Left ventricle myocardium inferior (tissue), 1 donor: ENCODE results near the gene TOMM6. TPM values are rescaled to one million over a fixed set of nuclear protein-coding genes. Genes with fewer than 3 reads are reported as not detected.

ENCODE experiments used
- DNase-seq: peaks from one replicate; pipeline ENCODE4 v3.0.0-alpha.2; 2020
- H3K27ac ChIP-seq: fragments of 200-600 bp; replicated peaks from 2 replicates; pipeline ENCODE4 v1.8.0; 2021
- H3K27me3 ChIP-seq: fragments of 200-600 bp; 2 replicates; pipeline ENCODE4 v1.8.0; 2021; ENCODE audit warnings: low read depth
- H3K36me3 ChIP-seq: fragments of 200-600 bp; 2 replicates; pipeline ENCODE4 v1.8.0; 2021
- H3K4me1 ChIP-seq: fragments of 200-600 bp; 2 replicates; pipeline ENCODE4 v1.8.0; 2021
- H3K4me3 ChIP-seq: fragments of 200-600 bp; 2 replicates; pipeline ENCODE4 v1.8.0; 2021; ENCODE audit warnings: mild to moderate bottlenecking, moderate library complexity
- H3K9me3 ChIP-seq: fragments of 200-600 bp; replicated peaks from 2 replicates; pipeline ENCODE4 v1.8.0; 2021
- CTCF ChIP-seq: fragments of 200-600 bp; IDR thresholded peaks from 2 replicates; pipeline ENCODE4 v1.8.0; 2021; ENCODE audit warnings: antibody characterized with exemption, mild to moderate bottlenecking, borderline replicate concordance
- intact Hi-C: fragments of 100-400 bp; cut with micrococcal nuclease; formaldehyde crosslinking; loops from one replicate; pipeline ENCODE4 v1.11.0; 2022
- total RNA-seq: library from RNA; stranded (reverse); fragmentation: NEBNext Ultra II Directional; extraction: Animal tissue kit (Norgen Biotek cat#: 25700); gene quantifications from one replicate; pipeline ENCODE4 v1.2.1, GENCODE V29; 2021
- donor health status: DM: no; HTN: yes; CAD: no; lungs with severe emphysema.

Gene TOMM6
- total RNA-seq, 1 donor from 2014 or later: 177 TPM

- DNase-seq: peak; percentile 31
- no peak for TF ChIP-seq CTCF
- H3K27ac ChIP-seq: peak overlapping the region; percentile 79
These were observed 20.2 kb upstream of the TOMM6 start for GRCh38 chr6:41767112-41767833.

GRCh38 chr6:41768545-41769308 is 18.8 kb upstream of the TOMM6 start:
- H3K27me3 ChIP-seq: no peaks in the 10 kb centered on the region
- peaks cover 46% of the 10 kb centered on the region for H3K36me3 ChIP-seq
- H3K27ac ChIP-seq: peak overlapping the region; percentile 79
- peaks cover 32% of the 10 kb centered on the region for H3K4me1 ChIP-seq
- no peaks in the 10 kb centered on the region for H3K9me3 ChIP-seq
- intact Hi-C loops: no loop called here
- no peak overlapping the region for H3K4me3 ChIP-seq
- DNase-seq: no peak
- TF ChIP-seq CTCF: no peak

More at GRCh38 chr6:41767112-41767833, 20.2 kb upstream of the TOMM6 start:
- no peaks in the 10 kb centered on the region for H3K27me3 ChIP-seq
- intact Hi-C loops: no loop called here
- no peaks in the 10 kb centered on the region for H3K9me3 ChIP-seq
- H3K4me1 ChIP-seq: peaks cover 32% of the 10 kb centered on the region
- no peak overlapping the region for H3K4me3 ChIP-seq
- peaks cover 31% of the 10 kb centered on the region for H3K36me3 ChIP-seq

- H3K27me3 ChIP-seq: no peaks in the 10 kb centered on the region
- intact Hi-C loops: no loop called here
- peaks cover 32% of the 10 kb centered on the region for H3K4me1 ChIP-seq
- DNase-seq: no peak
- H3K9me3 ChIP-seq: no peaks in the 10 kb centered on the region
- H3K27ac ChIP-seq: peak overlapping the region; percentile 79
- no peak for TF ChIP-seq CTCF
- peaks cover 52% of the 10 kb centered on the region for H3K36me3 ChIP-seq
- H3K4me3 ChIP-seq: no peak overlapping the region
These were observed 18.1 kb upstream of the TOMM6 start for GRCh38 chr6:41769376-41769775.

- Histone ChIP-seq H3K9me3 (no peaks in the 10 kb centered on the region), H3K27me3 (no peaks in the 10 kb centered on the region), H3K4me3 (no peak overlapping the region), H3K36me3 (peaks cover 64% of the 10 kb centered on the region), H3K4me1 (peaks cover 32% of the 10 kb centered on the region), H3K27ac (no peak overlapping the region)
- intact Hi-C loops: no loop called here
- no peak for DNase-seq
- no peak for TF ChIP-seq CTCF
These were observed 17.0 kb upstream of the TOMM6 start for GRCh38 chr6:41770381-41771057.

GRCh38 chr6:41771058-41771983 is 16.2 kb upstream of the TOMM6 start:
- no peak for TF ChIP-seq CTCF
- intact Hi-C loops: no loop called here
- H3K27me3 ChIP-seq: no peaks in the 10 kb centered on the region

More at GRCh38 chr6:41771058-41771983, 16.2 kb upstream of the TOMM6 start:
- H3K9me3 ChIP-seq: no peaks in the 10 kb centered on the region
- no peak overlapping the region for H3K27ac ChIP-seq
- H3K4me3 ChIP-seq: no peak overlapping the region
- no peak for DNase-seq
- peaks cover 29% of the 10 kb centered on the region for H3K4me1 ChIP-seq
- H3K36me3 ChIP-seq: peaks cover 72% of the 10 kb centered on the region
